GM20000 (cell line): ENCODE results near the gene UBE2J1.
A peak's percentile ranks its signal among the peaks of the same experiment; 100 is the strongest.

Experiments used
- DNase-seq: peaks from one replicate; pipeline ENCODE4 v3.0.0; 2012; ENCODE audit warnings: low spot score
- CTCF ChIP-seq: IDR thresholded peaks from 2 replicates; pipeline ENCODE4 v1.5.1; 2012; ENCODE audit warnings: mild to moderate bottlenecking, control low read depth; ENCODE audit errors: extremely low read depth, missing control alignments

The UBE2J1 gene

DNA sequence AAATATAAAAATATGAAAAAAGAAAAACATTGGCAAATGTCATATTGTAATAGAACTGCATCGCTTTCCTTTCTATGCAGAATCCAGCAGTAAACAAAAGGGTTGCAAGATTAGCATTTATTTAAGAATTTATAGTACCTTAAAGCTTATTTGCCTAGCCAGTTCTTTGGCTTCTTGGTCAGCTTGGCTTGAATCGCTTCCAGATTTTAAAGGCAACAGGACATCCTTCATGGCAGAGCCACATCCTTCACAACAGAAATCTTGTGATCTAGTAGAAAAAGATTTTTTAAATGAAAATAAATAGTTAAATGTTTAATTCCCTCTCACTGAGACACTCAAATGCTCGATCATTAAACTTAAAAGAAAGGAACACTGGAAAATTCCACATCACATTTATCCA lies 17.4 kb downstream of the UBE2J1 start:
- no peak for TF ChIP-seq CTCF

GRCh38 chr6:89330910-89331309 lies 21.6 kb downstream of the UBE2J1 start:
- no peak for DNase-seq
- no peak for TF ChIP-seq CTCF

More for the DNA sequence above, 17.4 kb downstream of the UBE2J1 start:
- no peak for DNase-seq

DNA sequence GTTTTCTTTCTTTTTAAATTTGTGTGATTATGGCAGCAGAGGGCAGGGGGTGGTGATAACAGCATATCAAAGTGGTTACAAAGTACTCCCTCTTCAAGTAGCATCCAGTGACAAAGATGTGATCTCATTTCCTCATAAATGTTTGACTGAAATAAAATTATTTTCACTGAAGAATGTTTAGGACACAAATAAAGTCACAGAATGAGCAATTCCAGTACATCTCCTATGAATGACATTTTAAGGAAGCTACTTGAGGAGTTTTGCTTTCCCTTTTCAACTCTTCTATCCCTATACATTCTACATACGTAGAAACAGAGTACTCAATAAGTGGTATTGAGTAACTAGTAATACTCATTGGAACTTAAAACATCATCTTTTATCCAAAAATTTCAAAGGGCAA lies 23.5 kb downstream of the UBE2J1 start:
- no peak for TF ChIP-seq CTCF
- DNase-seq, result no peak

- no peak for TF ChIP-seq CTCF
- DNase-seq, result no peak
Measured at GRCh38 chr6:89324304-89324703, 28.2 kb downstream of the UBE2J1 start.

DNA sequence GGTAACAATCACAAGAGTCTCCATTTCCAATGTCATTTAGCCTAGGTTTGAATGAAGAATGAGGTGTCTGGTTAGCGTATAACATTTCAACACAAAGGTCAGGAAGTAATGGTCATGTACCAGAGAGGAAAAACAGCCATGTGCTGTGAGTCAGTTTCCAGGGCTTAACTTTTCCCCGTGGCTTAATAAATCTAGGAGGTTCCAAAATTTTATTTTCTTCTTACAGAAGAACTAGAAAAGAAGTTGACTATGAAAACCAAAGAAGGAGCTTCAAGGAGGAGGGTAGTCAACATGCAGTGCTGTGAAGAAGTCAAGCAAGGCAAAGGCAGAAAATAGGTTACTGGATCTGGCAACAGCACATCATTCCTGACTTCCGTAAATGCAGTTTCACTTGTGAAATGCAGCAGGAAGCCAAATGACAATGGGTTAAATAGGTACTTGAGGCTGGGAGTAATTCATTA lies 29.0 kb downstream of the UBE2J1 start:
- no peak for DNase-seq
- TF ChIP-seq CTCF, result no peak

- DNase-seq, result peak; percentile 17
- TF ChIP-seq CTCF, result no peak
Measured at GRCh38 chr6:89321131-89321970, 31.2 kb downstream of the UBE2J1 start.

DNA sequence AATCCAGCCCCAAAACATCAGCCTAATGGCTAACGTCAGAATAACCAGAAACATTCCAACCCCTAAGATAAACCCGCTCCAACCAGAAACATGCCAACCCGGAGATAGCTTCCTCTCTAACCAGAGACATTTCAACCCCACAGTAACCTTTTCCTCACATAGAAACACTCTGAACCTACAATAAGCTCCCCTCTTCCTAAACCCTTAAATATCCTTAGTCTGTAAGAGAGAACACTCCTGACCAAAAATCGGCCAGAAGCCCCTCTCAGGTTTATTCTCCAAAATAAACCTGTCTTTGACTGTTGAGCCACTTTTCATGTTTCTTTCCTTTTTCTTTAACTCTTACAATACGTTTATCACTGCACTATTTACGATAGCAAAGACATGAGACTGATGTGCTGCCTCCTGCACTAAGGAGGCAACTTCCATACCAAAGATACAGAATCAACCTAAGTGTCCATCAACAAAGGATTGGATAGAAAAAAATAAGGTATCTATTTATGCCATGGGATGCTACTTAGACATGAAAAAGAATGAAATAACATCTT lies 32.4 kb downstream of the UBE2J1 start:
- no peak for DNase-seq
- no peak for TF ChIP-seq CTCF
